Stomach (tissue), 4 donors: ENCODE results near the gene GNG7.

Source experiments
- POLR2A ChIP-seq, 4 donors: fragments of 450-650 bp; IDR thresholded peaks; one replicate each; pipeline ENCODE4 v1.6.1; 2016; ENCODE audit warnings: antibody characterized with exemption in 4 of 4, control low read depth in 2 of 4, mild to moderate bottlenecking in 1 of 4, moderate library complexity in 1 of 4
- TF ChIP-seq, protein P1 (sequence below), 7 experiments: fragments of 450-650 bp in 4 of 7; fragments of 200-600 bp in 3 of 7; sonication (generic) in 3 of 7; IDR thresholded peaks; one replicate each; pipeline ENCODE4 v1.5.1; 2016 to 2019; ENCODE audit warnings: antibody characterized with exemption in 7 of 7, control low read depth in 2 of 7, mild to moderate bottlenecking in 1 of 7

DNA sequence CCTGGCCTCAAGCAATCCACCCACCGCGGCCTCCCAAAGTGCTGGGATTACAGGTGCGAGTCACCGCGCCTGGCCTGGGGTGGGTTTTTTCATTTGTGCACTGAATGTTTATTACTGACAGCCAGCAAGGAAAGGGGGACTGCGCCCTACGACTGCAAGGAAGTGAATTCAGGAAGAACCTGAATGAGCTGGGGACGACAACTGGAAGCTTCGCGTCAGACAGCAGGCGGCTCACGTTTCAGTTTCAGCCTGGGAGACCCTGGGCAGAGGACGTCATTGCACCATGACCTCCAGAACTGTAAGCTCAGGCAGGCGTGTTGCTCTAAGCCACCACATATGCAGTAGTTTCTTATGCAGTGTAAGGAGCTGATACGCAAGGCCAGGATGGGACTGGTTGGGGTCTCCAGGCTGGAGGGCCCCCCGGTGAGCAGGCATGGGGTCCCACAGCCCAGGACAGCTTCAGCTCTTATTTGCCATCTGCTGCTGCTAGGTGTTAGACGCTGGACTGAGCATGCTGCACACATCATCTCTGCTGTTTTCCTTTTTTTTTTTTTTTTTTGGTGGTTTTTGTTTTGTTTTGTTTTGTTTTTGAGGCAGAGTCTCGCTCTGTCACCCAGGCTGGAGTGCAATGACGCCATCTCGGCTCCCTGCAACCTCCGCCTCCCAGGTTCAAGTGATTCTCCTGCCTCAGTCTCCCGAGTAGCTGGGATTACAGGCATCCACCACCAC lies 160.0 kb downstream of the GNG7 start:
- TF ChIP-seq, protein P1, sequence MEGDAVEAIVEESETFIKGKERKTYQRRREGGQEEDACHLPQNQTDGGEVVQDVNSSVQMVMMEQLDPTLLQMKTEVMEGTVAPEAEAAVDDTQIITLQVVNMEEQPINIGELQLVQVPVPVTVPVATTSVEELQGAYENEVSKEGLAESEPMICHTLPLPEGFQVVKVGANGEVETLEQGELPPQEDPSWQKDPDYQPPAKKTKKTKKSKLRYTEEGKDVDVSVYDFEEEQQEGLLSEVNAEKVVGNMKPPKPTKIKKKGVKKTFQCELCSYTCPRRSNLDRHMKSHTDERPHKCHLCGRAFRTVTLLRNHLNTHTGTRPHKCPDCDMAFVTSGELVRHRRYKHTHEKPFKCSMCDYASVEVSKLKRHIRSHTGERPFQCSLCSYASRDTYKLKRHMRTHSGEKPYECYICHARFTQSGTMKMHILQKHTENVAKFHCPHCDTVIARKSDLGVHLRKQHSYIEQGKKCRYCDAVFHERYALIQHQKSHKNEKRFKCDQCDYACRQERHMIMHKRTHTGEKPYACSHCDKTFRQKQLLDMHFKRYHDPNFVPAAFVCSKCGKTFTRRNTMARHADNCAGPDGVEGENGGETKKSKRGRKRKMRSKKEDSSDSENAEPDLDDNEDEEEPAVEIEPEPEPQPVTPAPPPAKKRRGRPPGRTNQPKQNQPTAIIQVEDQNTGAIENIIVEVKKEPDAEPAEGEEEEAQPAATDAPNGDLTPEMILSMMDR (IDR thresholded peaks at IDR 0.05) = no peak
- TF ChIP-seq POLR2A (IDR thresholded peaks at IDR 0.05) = no peak
